Activated CD4-positive, alpha-beta T cell treated with anti-CD3 and anti-CD28 coated beads for 36 hours (primary cell): ENCODE results near the gene CEACAM3. TPM values are rescaled to one million over a fixed set of nuclear protein-coding genes. Genes with fewer than 3 reads are reported as not detected.

Source experiments
- ATAC-seq: fragments of 200-7000 bp; cut with Tn5 transposase; one replicate; pipeline ENCODE4 v1.10.0; 2021; ENCODE audit warnings: mild to moderate bottlenecking, moderate library complexity
- CTCF ChIA-PET: fragments of 350-600 bp; sonication (Branson Sonifier 250); formaldehyde crosslinking; loops from one replicate; lab custom pipeline; 2021; ENCODE audit warnings: antibody characterized with exemption; lab: Charles Lee
- POLR2A ChIA-PET: fragments of 350-600 bp; sonication (Branson Sonifier 250); formaldehyde crosslinking; loops from one replicate; lab custom pipeline; 2021; ENCODE audit warnings: antibody characterized with exemption, inconsistent platforms; lab: Charles Lee
- DNase-seq: peaks from one replicate; pipeline ENCODE4 v3.0.0-alpha.2; 2020
- H3K27ac Mint-ChIP-seq: one replicate; pipeline ENCODE4 v1.8.0; 2021; ENCODE audit warnings: mixed read lengths
- H3K27me3 Mint-ChIP-seq: one replicate; pipeline ENCODE4 v1.8.0; 2021; ENCODE audit warnings: mixed read lengths
- H3K36me3 Mint-ChIP-seq: one replicate; pipeline ENCODE4 v1.8.0; 2021; ENCODE audit warnings: low read depth, mixed read lengths
- H3K4me1 Mint-ChIP-seq: one replicate; pipeline ENCODE4 v1.8.0; 2021; ENCODE audit warnings: mixed read lengths
- H3K4me3 Mint-ChIP-seq: one replicate; pipeline ENCODE4 v1.8.0; 2021; ENCODE audit warnings: mild to moderate bottlenecking, moderate library complexity, mixed read lengths
- H3K9me3 Mint-ChIP-seq: one replicate; pipeline ENCODE4 v1.8.0; 2021; ENCODE audit warnings: low read depth, mixed read lengths
- intact Hi-C, 2 experiments: fragments of 100-400 bp; cut with DNase I in 1 of 2; cut with micrococcal nuclease in 1 of 2; formaldehyde crosslinking; loops; one replicate each; pipeline versions ENCODE4 v1.14.2 to v1.15.1; 2022 to 2024; cut with DNase I, micrococcal nuclease
- total RNA-seq, 2 experiments: library from RNA; stranded (reverse); gene quantifications; one replicate each; pipeline ENCODE4 v1.2.3, GENCODE V29; 2021

The CEACAM3 gene
- total RNA-seq, 2 experiments from 2014 or later: not detected

DNA sequence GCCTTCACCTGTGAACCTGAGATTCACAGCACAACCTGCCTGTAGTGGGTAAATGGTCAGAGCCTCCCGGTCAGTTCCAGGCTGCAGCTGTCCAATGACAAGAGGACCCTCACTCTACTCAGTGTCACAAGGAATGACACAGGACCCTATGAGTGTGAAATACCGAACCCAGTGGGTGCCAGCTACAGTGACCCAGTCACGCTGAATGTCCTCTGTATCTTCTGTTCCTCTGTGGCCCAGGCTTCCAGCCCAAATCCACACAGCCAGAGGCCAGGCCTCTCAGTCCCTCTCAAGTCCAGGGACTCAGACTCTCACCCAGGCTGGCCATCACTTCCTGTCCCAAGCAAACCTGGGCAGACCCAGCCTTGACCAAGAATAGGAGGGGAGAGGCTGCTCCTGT, 10.8 kb downstream of the CEACAM3 start:
- Mint-ChIP-seq H3K4me3 (no peak overlapping the region), H3K27ac (no peak overlapping the region), H3K9me3 (no peaks in the 10 kb centered on the region), H3K36me3 (no peaks in the 10 kb centered on the region), H3K4me1 (peaks cover 17% of the 10 kb centered on the region), H3K27me3 (peaks cover 6% of the 10 kb centered on the region)
- ATAC-seq: no peak
- no peak for DNase-seq
- CTCF ChIA-PET: interaction anchor here (0.5 to 2.5 kb wide), 4 partner anchors 12 to 28 kb away, joined by 3 to 9 read pairs (median 5); no protein-coding TSS in a partner anchor
- POLR2A ChIA-PET: no interaction called here
- intact Hi-C loops: no loop called here

DNA sequence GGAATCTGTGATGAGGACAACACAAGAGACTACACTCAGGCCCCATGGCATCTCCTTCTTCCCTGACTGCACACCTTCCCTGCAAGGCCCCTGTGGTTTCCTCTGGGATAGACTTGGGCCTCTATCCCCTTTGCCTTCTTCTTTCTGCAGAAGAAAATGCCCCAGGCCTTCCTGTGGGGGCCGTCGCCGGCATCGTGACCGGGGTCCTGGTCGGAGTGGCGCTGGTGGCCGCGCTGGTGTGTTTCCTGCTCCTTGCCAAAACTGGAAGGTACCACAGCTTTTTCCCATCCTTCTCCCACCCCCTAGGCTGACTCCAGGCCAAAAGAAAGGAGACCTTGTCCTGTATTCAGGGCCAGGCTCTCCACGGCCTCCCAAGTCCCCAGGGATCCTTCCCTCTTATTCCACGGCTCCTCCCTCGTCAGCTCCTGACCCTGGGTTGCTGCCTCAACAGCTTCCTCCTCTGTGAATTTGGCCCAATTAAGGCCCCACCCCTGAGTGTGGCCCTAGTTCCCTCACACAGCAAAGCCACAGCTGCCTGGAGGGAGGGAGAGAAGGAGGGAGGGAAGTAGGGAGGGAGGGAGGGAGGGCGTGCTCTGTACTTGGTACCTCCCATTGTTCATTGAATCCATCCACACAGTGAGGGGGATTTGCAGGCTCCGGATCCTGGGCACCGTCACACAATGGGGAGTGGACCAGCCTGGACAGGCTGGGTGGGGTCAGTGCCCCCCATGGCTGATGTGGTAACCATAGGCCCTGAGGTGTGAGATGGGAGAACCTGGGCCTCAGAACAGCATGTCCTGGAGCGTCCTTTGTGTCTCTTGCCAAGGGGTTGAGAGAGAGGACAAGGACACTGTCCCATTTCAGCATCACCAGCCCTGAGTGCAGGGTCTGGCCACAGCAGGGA, 12.5 kb downstream of the CEACAM3 start:
- Mint-ChIP-seq H3K4me1 (peaks cover 13% of the 10 kb centered on the region), H3K9me3 (no peaks in the 10 kb centered on the region), H3K4me3 (no peak overlapping the region), H3K27me3 (peaks cover 8% of the 10 kb centered on the region), H3K36me3 (no peaks in the 10 kb centered on the region), H3K27ac (no peak overlapping the region)
- ATAC-seq (no peak), DNase-seq (no peak)
- ChIA-PET POLR2A (interaction anchor here (0.5 kb wide), 1 partner anchor 35 kb away, joined by 8 read pairs; no protein-coding TSS in a partner anchor), CTCF (interaction anchor here (0.9 to 2.5 kb wide), 2 partner anchors 14 to 24 kb away, joined by 3 to 9 read pairs; no protein-coding TSS in a partner anchor)
- intact Hi-C loops: no loop called here

DNA sequence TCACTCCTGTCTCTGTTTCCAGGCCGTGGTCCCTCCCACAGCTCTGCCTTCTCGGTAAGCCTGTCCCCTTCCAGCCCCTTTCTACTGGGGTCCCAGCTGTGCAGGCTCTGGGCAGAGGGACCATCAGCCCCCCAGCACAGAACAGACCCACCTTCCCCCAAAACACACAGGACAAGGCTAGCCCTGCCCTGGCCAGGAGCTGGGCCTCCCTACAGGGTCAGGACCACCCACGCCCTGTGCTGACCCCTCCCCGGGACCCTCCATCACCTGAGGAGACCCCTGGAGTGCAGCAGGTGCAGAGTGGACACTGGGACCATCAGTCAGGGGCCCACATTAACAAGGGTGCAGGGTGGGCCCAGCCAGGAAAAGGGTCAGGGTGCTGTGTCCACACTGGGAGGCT, 13.9 kb downstream of the CEACAM3 start:
- intact Hi-C loops: no loop called here
- ATAC-seq: no peak
- Mint-ChIP-seq H3K36me3 (no peaks in the 10 kb centered on the region), H3K4me3 (no peak overlapping the region), H3K27me3 (peaks cover 8% of the 10 kb centered on the region), H3K27ac (no peak overlapping the region), H3K9me3 (no peaks in the 10 kb centered on the region), H3K4me1 (peaks cover 5% of the 10 kb centered on the region)
- POLR2A ChIA-PET: no interaction called here
- no peak for DNase-seq
- CTCF ChIA-PET: interaction anchor here (0.6 to 1.9 kb wide), 5 partner anchors 8 to 17 kb away, joined by 3 to 11 read pairs (median 5); no protein-coding TSS in a partner anchor

DNA sequence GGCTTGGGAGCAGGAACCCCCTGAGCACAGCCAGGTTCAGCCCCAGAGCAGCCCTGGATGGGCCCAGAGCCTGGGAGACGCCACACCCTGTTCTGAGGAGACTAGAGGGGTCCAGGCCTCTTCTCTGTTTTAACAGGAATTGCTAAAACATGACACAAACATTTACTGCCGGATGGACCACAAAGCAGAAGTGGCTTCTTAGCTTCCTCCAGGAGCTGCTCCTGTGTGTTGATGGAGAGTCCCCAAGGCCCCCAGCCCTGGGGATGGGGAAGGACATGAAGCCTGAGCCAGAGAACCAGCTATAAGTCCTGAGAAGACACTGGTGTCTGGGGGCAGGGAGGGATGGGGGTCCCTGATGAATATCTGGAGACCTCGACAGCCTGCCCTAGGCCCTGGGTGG, 14.6 kb downstream of the CEACAM3 start:
- peaks cover 6% of the 10 kb centered on the region for H3K27me3 Mint-ChIP-seq
- H3K27ac Mint-ChIP-seq: no peak overlapping the region
- H3K9me3 Mint-ChIP-seq: no peaks in the 10 kb centered on the region
- ChIA-PET CTCF (interaction anchor here (0.9 to 1.9 kb wide), 5 partner anchors 9 to 25 kb away, joined by 4 to 11 read pairs (median 5); no protein-coding TSS in a partner anchor), POLR2A (no interaction called here)
- no peaks in the 10 kb centered on the region for H3K36me3 Mint-ChIP-seq
- H3K4me1 Mint-ChIP-seq: no peaks in the 10 kb centered on the region
- DNase-seq (no peak), ATAC-seq (no peak)
- intact Hi-C loops: no loop called here
- no peak overlapping the region for H3K4me3 Mint-ChIP-seq

DNA sequence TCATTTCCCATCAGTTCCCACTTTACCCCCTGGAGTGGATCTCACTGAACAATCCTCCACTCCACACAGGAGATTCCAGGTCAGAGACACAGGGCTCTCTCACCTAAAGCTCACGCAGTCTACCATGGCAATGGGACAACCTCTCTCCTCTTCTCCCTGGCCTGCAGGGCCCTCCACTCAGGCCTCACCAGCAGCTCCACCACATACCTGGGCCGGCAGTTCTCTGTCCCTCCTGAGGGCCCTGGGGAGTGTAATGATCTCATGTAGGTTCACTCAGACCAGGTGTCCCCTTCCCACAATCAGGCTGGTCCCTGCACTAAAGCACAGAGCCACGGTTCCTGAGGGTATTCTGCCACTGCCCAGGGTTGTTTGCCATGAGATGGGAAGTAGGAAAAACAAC, 15.6 kb downstream of the CEACAM3 start:
- ATAC-seq: no peak
- H3K36me3 Mint-ChIP-seq: no peaks in the 10 kb centered on the region
- no peak overlapping the region for H3K4me3 Mint-ChIP-seq
- no peak overlapping the region for H3K27ac Mint-ChIP-seq
- CTCF ChIA-PET: interaction anchor here (0.7 to 1.9 kb wide), 5 partner anchors 9 to 59 kb away, joined by 3 to 11 read pairs (median 3); no protein-coding TSS in a partner anchor
- DNase-seq: no peak
- intact Hi-C loops: no loop called here
- no peaks in the 10 kb centered on the region for H3K4me1 Mint-ChIP-seq
- POLR2A ChIA-PET: no interaction called here
- no peaks in the 10 kb centered on the region for H3K9me3 Mint-ChIP-seq
- peaks cover 6% of the 10 kb centered on the region for H3K27me3 Mint-ChIP-seq

DNA sequence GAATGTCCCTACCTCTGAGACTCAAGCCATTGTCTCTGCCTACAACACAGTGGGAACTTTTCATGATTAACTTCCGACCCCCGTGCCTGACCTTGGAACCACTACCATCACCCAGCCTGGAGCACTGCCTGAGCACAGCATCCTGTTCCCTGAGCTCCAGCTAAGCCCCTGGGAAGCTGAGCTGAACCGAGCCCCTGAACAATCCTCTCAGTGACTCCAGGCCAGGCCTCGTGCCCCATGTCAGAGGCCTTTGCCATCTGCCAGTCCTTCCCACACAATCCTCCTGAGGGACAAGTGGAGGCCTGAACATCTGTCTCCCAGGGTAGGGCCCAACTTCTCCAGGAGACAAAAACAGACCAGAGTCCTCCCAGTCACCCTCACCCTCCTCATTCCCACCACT, 17.5 kb downstream of the CEACAM3 start:
- ChIA-PET CTCF (interaction anchor here (1.0 to 1.3 kb wide), 2 partner anchors 18 to 20 kb away, joined by 4 read pairs; no protein-coding TSS in a partner anchor), POLR2A (interaction anchor here (0.7 kb wide), 1 partner anchor 31 kb away, joined by 3 read pairs; the partner anchor contains the start of genes DMRTC2 and LYPD4)
- Mint-ChIP-seq H3K27me3 (peaks cover 4% of the 10 kb centered on the region), H3K36me3 (no peaks in the 10 kb centered on the region), H3K4me1 (no peaks in the 10 kb centered on the region), H3K9me3 (no peaks in the 10 kb centered on the region), H3K4me3 (no peak overlapping the region), H3K27ac (no peak overlapping the region)
- ATAC-seq (no peak), DNase-seq (no peak)
- intact Hi-C loops: no loop called here

DNA sequence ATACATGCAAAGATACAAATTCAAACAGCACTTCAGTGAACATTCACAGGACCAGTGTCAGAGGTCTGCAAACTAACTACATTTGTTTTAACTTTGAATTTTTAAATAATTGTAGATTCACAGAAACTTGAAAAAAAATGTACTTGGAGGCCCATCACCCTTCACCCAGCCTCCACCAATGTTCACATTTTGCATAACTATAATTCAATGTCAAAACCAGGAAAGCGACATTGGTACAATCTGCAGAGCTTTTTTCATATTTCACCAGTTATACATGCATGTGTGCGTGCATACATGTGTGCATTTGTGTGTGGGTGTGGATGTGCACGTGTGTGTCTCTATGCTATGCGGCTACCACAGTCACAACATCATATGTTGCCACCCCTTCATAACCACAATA, 18.9 kb downstream of the CEACAM3 start:
- no peak for DNase-seq
- H3K4me1 Mint-ChIP-seq: no peaks in the 10 kb centered on the region
- ChIA-PET POLR2A (no interaction called here), CTCF (interaction anchor here (0.9 kb wide), 1 partner anchor 22 kb away, joined by 3 read pairs; no protein-coding TSS in a partner anchor)
- no peaks in the 10 kb centered on the region for H3K36me3 Mint-ChIP-seq
- H3K27ac Mint-ChIP-seq: no peak overlapping the region
- H3K9me3 Mint-ChIP-seq: no peaks in the 10 kb centered on the region
- no peak overlapping the region for H3K4me3 Mint-ChIP-seq
- H3K27me3 Mint-ChIP-seq: peaks cover 2% of the 10 kb centered on the region
- no peak for ATAC-seq
- intact Hi-C loops: no loop called here

DNA sequence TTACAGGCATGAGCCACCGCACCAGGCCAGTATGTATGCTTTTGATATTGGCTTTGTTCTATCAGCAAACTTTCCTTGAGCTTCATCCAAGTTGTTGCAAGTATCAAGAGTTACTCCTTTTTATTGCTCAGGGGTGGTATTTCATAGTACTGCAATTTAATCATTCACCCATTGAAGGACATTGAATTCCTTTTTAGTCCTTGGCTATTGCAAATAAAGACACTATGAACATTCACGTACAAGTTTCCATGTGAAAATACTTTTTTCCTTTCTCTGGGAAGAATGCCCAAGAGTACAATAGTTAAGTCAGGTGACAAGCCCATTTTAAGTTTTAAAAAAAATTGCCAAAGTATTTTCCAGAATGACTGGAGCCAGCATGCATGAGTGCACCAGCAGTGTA, 20.4 kb downstream of the CEACAM3 start:
- no peaks in the 10 kb centered on the region for H3K9me3 Mint-ChIP-seq
- H3K36me3 Mint-ChIP-seq: no peaks in the 10 kb centered on the region
- no peak for ATAC-seq
- H3K27me3 Mint-ChIP-seq: peaks cover 9% of the 10 kb centered on the region
- H3K27ac Mint-ChIP-seq: no peak overlapping the region
- DNase-seq: no peak
- H3K4me3 Mint-ChIP-seq: no peak overlapping the region
- H3K4me1 Mint-ChIP-seq: no peaks in the 10 kb centered on the region
- ChIA-PET POLR2A (interaction anchor here (0.5 kb wide), 1 partner anchor 17 kb away, joined by 3 read pairs; no protein-coding TSS in a partner anchor), CTCF (interaction anchor here (0.6 to 2.0 kb wide), 6 partner anchors 22 to 1276 kb away, joined by 3 to 6 read pairs (median 3); no protein-coding TSS in a partner anchor)
- intact Hi-C loops: no loop called here

DNA sequence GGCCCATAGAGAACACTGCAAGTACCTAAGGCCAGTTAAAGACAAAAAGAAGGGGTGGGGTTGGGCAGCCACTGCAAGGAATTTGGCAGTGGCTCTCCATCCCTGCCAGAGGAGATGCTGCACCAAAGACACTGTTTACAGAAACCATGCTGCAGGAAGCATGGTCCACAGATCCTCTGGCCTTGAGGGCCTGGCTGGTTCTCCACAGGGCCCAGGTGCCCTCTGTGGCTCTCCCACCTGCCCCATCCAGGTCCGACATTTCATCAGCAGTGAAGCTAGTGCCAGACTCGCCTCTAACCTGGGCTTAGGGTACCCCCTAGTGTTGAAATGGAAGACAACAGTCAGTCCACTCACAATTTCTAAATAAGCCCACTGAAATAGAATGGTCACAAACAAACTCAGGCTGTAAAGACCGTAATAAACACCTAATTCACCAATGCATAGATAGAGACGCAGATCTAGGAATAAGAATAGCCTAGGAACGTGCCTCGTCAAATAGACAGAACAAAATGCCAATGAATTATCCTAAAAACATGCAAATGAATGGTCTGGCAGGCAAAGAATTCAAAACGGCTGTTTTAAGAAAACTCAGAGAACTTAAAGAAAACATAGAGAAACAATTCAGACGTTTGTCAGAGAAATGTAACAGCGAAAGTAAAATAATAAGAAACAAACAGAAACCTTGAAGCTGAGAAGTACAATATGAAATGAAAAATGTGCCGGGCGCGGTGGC, 24.8 kb downstream of the CEACAM3 start:
- DNase-seq: peak; percentile 67
- Mint-ChIP-seq H3K36me3 (no peaks in the 10 kb centered on the region), H3K27me3 (peaks cover 10% of the 10 kb centered on the region), H3K27ac (no peak overlapping the region), H3K9me3 (no peaks in the 10 kb centered on the region), H3K4me1 (no peaks in the 10 kb centered on the region), H3K4me3 (no peak overlapping the region)
- CTCF ChIA-PET: interaction anchor here (0.6 to 9.6 kb wide), 19 partner anchors 9 to 1887 kb away, joined by 3 to 137 read pairs (median 4); partner anchors contain the start of genes CEACAM3 and FCGBP
- POLR2A ChIA-PET: no interaction called here
- intact Hi-C loops: loop anchor here (1.0 to 10.0 kb wide), 3 partner anchors 28 to 326 kb away; no protein-coding TSS in a partner anchor
- ATAC-seq: peak; percentile 90

DNA sequence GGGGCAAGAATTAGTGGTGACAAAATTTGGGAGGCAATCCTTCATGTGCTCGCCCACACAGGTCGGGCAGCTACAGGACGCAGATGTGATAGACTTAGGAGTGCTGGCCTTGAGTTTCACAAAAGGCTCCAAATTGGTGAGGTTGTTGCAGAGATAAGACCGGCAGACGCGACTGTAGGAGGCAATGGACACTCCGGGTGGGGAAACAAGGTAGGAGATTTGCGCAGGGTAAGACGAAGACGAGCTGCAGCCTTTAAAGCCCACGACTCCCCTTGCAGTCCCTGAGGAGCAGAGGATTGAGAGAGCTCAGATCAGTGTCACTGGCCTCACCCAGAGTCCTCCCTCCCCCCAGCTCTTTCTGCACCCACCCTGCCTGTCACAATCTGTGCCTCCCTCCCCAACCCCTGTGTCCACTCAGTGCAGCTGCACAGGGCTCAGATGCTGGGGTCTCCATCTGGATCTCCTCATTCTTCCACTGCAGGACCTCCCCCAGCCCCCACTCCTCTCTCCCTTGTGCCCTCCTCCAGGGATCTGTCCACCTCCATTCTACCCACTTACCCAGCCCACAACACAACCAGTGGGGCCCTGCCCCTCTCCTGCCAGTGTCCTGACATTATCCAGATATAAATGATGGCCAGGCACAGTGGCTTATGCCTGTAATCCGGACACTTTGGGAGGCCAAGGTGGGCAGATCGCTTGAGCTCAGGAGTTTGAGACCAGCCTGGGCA, 41.8 kb downstream of the CEACAM3 start:
- POLR2A ChIA-PET: no interaction called here
- H3K27ac Mint-ChIP-seq: no peak overlapping the region
- no peaks in the 10 kb centered on the region for H3K4me1 Mint-ChIP-seq
- intact Hi-C loops: loop anchor here in 1 of 2 experiments (5.0 kb wide), 1 partner anchor 46 kb away; no protein-coding TSS in a partner anchor
- no peak overlapping the region for H3K4me3 Mint-ChIP-seq
- H3K36me3 Mint-ChIP-seq: no peaks in the 10 kb centered on the region
- H3K27me3 Mint-ChIP-seq: peaks cover 19% of the 10 kb centered on the region
- DNase-seq (no peak), ATAC-seq (no peak)
- no peaks in the 10 kb centered on the region for H3K9me3 Mint-ChIP-seq
- CTCF ChIA-PET: interaction anchor here (0.7 to 6.3 kb wide), 5 partner anchors 12 to 178 kb away, joined by 3 to 34 read pairs (median 8); no protein-coding TSS in a partner anchor
